ENCODE data around the gene TCEAL2.
"Not testable (repeated sequence)": the region's sequence is repeated elsewhere in the genome, so short reads cannot be mapped to it uniquely, and the experiment has no call there.

Gene TCEAL2

GRCh38 chrX:102125436-102125835 lies at the start of gene TCEAL2:
TSS of gene TCEAL2 (plus strand) at chrX:102125679. CDS start at chrX:102126831, 1,152 bp downstream.
- DNase-seq, result not testable (repeated sequence)

GRCh38 chrX:102077426-102077825 lies 48.1 kb upstream of the TCEAL2 start:
- DNase-seq, result no peak

- peak; percentile 2 for DNase-seq
Measured at GRCh38 chrX:102085706-102086105, 39.8 kb upstream of the TCEAL2 start.

GRCh38 chrX:102113367-102113766 lies 12.1 kb upstream of the TCEAL2 start:
- DNase-seq, result no peak

- DNase-seq, result no peak
Measured at GRCh38 chrX:102115748-102116147, 9.7 kb upstream of the TCEAL2 start.

GRCh38 chrX:102125014-102125413 lies 465 bp upstream of the TCEAL2 start:
- not testable (repeated sequence) for DNase-seq

GRCh38 chrX:102126080-102126818 lies 770 bp downstream of the TCEAL2 start:
- DNase-seq, result not testable (repeated sequence)

GRCh38 chrX:102126863-102127262 lies 1.4 kb downstream of the TCEAL2 start:
- DNase-seq, result no peak

GRCh38 chrX:102129473-102129872 lies 4.0 kb downstream of the TCEAL2 start:
- no peak for DNase-seq

- DNase-seq, result peak; percentile 3
Measured at GRCh38 chrX:102138064-102138463, 12.6 kb downstream of the TCEAL2 start.

- not testable (repeated sequence) for DNase-seq
Measured at GRCh38 chrX:102140876-102141275, 15.4 kb downstream of the TCEAL2 start.

GRCh38 chrX:102141631-102142030 lies 16.2 kb downstream of the TCEAL2 start:
- not testable (repeated sequence) for DNase-seq

- not testable (repeated sequence) for DNase-seq
Measured at GRCh38 chrX:102142274-102142673, 16.8 kb downstream of the TCEAL2 start, which contains the start of gene TCEAL6. TSS of gene TCEAL6 (minus strand) at chrX:102142481.

GRCh38 chrX:102154218-102154860 lies 28.9 kb downstream of the TCEAL2 start:
- DNase-seq, result no peak

- DNase-seq, result no peak
Measured at GRCh38 chrX:102154900-102155805, 29.7 kb downstream of the TCEAL2 start.

GRCh38 chrX:102155806-102156179 lies 30.3 kb downstream of the TCEAL2 start, which contains the start of gene BEX5:
TSS of gene BEX5 (minus strand) at chrX:102155977. CDS start at chrX:102154265, 1,712 bp downstream.
- DNase-seq, result peak; percentile 33
